Transverse colon (tissue), 4 donors: ENCODE data around the gene AGPS. TPM values are rescaled to one million over a fixed set of nuclear protein-coding genes. Genes with fewer than 3 reads are reported as not detected.

Experiments used
- DNase-seq: peaks from one replicate; pipeline ENCODE4 v3.0.0-alpha.2; 2019
- H3K27ac ChIP-seq, 4 donors: fragments of 200-600 bp; sonication (generic); 2 replicates each; pipeline ENCODE4 v1.5.1; 2016 to 2018; ENCODE audit warnings: inconsistent platforms in 4 of 4
- H3K27me3 ChIP-seq: fragments of 200-600 bp; sonication (generic); 2 replicates; pipeline ENCODE4 v1.5.1; 2017; ENCODE audit warnings: inconsistent platforms
- H3K36me3 ChIP-seq, 4 donors: fragments of 200-600 bp; sonication (generic); 2 replicates each; pipeline ENCODE4 v1.5.1; 2017 to 2019; ENCODE audit warnings: inconsistent platforms in 4 of 4
- H3K4me1 ChIP-seq, 4 donors: fragments of 200-600 bp; sonication (generic); 2 replicates each; pipeline ENCODE4 v1.5.1; 2017 to 2020; ENCODE audit warnings: inconsistent platforms in 4 of 4
- H3K4me3 ChIP-seq, 4 donors: fragments of 200-600 bp; sonication (generic); 1 replicate in 1 of 4; 2 replicates in 3 of 4; pipeline versions ENCODE4 v1.5.1 to v1.6.1; 2017 to 2019; ENCODE audit warnings: inconsistent platforms in 4 of 4
- H3K9me3 ChIP-seq, 2 donors: fragments of 200-600 bp; sonication (generic); 2 replicates each; pipeline ENCODE4 v1.5.1; 2017 to 2019; ENCODE audit warnings: inconsistent platforms in 2 of 2
- CTCF ChIP-seq, 5 experiments: fragments of 200-600 bp in 3 of 5; fragments of 450-650 bp in 2 of 5; sonication (generic) in 3 of 5; IDR thresholded peaks; 1 replicate in 2 of 5; 2 replicates in 3 of 5; pipeline ENCODE4 v1.5.1; 2016 to 2017; ENCODE audit warnings: antibody characterized with exemption in 5 of 5, inconsistent platforms in 3 of 5, mild to moderate bottlenecking in 2 of 5, moderate library complexity in 1 of 5
- EP300 ChIP-seq: sonication (generic); formaldehyde crosslinking; IDR thresholded peaks from one replicate; pipeline ENCODE4 v1.6.1; 2017; ENCODE audit warnings: antibody characterized with exemption, low read depth
- POLR2A ChIP-seq: fragments of 450-650 bp; IDR thresholded peaks from one replicate; pipeline ENCODE4 v1.6.1; 2016; ENCODE audit warnings: antibody characterized with exemption, mild to moderate bottlenecking, moderate library complexity
- POLR2AphosphoS5 ChIP-seq, 3 donors: sonication (generic); formaldehyde crosslinking; IDR thresholded peaks; one replicate each; pipeline ENCODE4 v1.6.1; 2016; ENCODE audit warnings: antibody characterized with exemption in 3 of 3
- WGBS, 2 donors: methylation state at CpG; one replicate each; pipeline ENCODE4 v1.1.5; 2018; ENCODE audit warnings: low coverage in 1 of 2; 5-methylcytosine and 5-hydroxymethylcytosine counted together
- in situ Hi-C, 4 donors: fragments of 200-750 bp; cut with MboI; loops; one replicate each; pipeline versions ENCODE4 v1.15.0 to v1.15.1; 2017; ENCODE audit warnings: low sequenced_read_pairs in 3 of 4, low pct_ligation_motif_present in 1 of 4, low pct_unique_long_range_greater_than_20kb in 1 of 4
- intact Hi-C: fragments of 100-400 bp; cut with DNase I; formaldehyde crosslinking; loops from one replicate; pipeline ENCODE4 v1.15.1; 2023; ENCODE audit warnings: low total_unique reads
- total RNA-seq, 4 donors: library from RNA; depleted of rRNA; stranded (reverse); fragments of >200 nt; gene quantifications; one replicate each; pipeline ENCODE4 v1.1.0, GENCODE V29; 2016

Gene AGPS
- total RNA-seq, 4 donors from 2014 or later, result 15.0 to 81.6 (median 58.1) TPM

GRCh38 chr2:177478029-177478428 is 85.5 kb downstream of the AGPS start:
- H3K27me3 ChIP-seq, result no peaks in the 10 kb centered on the region
- in situ Hi-C loops, result loop anchor here in 1 of 4 donors (25.0 kb wide), 1 partner anchor 234 kb away; no protein-coding TSS in a partner anchor
- H3K4me3 ChIP-seq, result no peak overlapping the region
- H3K36me3 ChIP-seq, result peaks cover 0 to 22% (median 0%) of the 10 kb centered on the region in 4 donors
- 93% methylated on average over 2 of the region's 2 CpGs for WGBS, 2 donors
- H3K4me1 ChIP-seq, result no peaks in the 10 kb centered on the region
- no peak overlapping the region for H3K27ac ChIP-seq
- no peak for DNase-seq
- TF ChIP-seq EP300 (no peak), POLR2A (no peak), POLR2AphosphoS5 (IDR thresholded peaks at IDR 0.05) (no peak), CTCF (IDR thresholded peaks at IDR 0.05) (no peak)
- H3K9me3 ChIP-seq, result peaks cover 0 to 6% of the 10 kb centered on the region in 2 donors
- intact Hi-C loops, result no loop called here

- H3K27ac ChIP-seq, result no peak overlapping the region
- in situ Hi-C loops (loop anchor here in 1 of 4 donors (25.0 kb wide), 1 partner anchor 233 kb away; no protein-coding TSS in a partner anchor), intact Hi-C loops (no loop called here)
- peaks cover 0 to 16% (median 0%) of the 10 kb centered on the region in 4 donors for H3K36me3 ChIP-seq
- WGBS, 2 donors, result 97 to 100% methylated on average over 1 to 2 of the region's 2 CpGs
- TF ChIP-seq EP300 (no peak), POLR2AphosphoS5 (IDR thresholded peaks at IDR 0.05) (no peak), POLR2A (no peak), CTCF (IDR thresholded peaks at IDR 0.05) (no peak)
- no peak for DNase-seq
- H3K27me3 ChIP-seq, result no peaks in the 10 kb centered on the region
- H3K4me3 ChIP-seq, result no peak overlapping the region
- H3K4me1 ChIP-seq, result no peaks in the 10 kb centered on the region
- H3K9me3 ChIP-seq, result peaks cover 0 to 6% of the 10 kb centered on the region in 2 donors
Measured at GRCh38 chr2:177478907-177479306, 86.3 kb downstream of the AGPS start.

- Histone ChIP-seq H3K4me1 (no peaks in the 10 kb centered on the region), H3K36me3 (peaks cover 0 to 16% (median 0%) of the 10 kb centered on the region in 4 donors), H3K27me3 (no peaks in the 10 kb centered on the region), H3K9me3 (peaks cover 0 to 6% of the 10 kb centered on the region in 2 donors), H3K27ac (no peak overlapping the region), H3K4me3 (no peak overlapping the region)
- TF ChIP-seq POLR2AphosphoS5 (IDR thresholded peaks at IDR 0.05) (no peak), POLR2A (no peak), CTCF (IDR thresholded peaks at IDR 0.05) (no peak), EP300 (no peak)
- DNase-seq, result no peak
- in situ Hi-C loops, result loop anchor here in 1 of 4 donors (10.0 to 25.0 kb wide), 2 partner anchors 123 to 230 kb away; no protein-coding TSS in a partner anchor
- intact Hi-C loops, result no loop called here
Measured at GRCh38 chr2:177482195-177482594, 89.6 kb downstream of the AGPS start.

- Histone ChIP-seq H3K4me1 (no peaks in the 10 kb centered on the region), H3K27me3 (no peaks in the 10 kb centered on the region), H3K36me3 (peaks cover 0 to 5% (median 0%) of the 10 kb centered on the region in 4 donors), H3K27ac (no peak overlapping the region), H3K9me3 (no peaks in the 10 kb centered on the region), H3K4me3 (no peak overlapping the region)
- TF ChIP-seq POLR2AphosphoS5 (IDR thresholded peaks at IDR 0.05) (no peak), EP300 (no peak), POLR2A (no peak), CTCF (IDR thresholded peaks at IDR 0.05) (no peak)
- in situ Hi-C loops (loop anchor here in 1 of 4 donors (10.0 to 25.0 kb wide), 2 partner anchors 121 to 229 kb away; no protein-coding TSS in a partner anchor), intact Hi-C loops (no loop called here)
- WGBS, 2 donors, result 83 to 94% methylated on average over 2 of the region's 2 CpGs
- DNase-seq, result no peak
Measured at GRCh38 chr2:177483531-177483930, 91.0 kb downstream of the AGPS start.
